HG03095 (cell line): ENCODE data around the gene FOXRED1.
"Not testable (repeated sequence)": the region's sequence is repeated elsewhere in the genome, so short reads cannot be mapped to it uniquely, and the experiment has no call there.

Experiments
- ATAC-seq: cut with Tn5 transposase; IDR thresholded peaks from one replicate; pipeline ENCODE4 v1.9.1; 2021; ENCODE audit warnings: moderate library complexity; ENCODE audit not compliant: unreplicated experiment

The FOXRED1 gene

DNA sequence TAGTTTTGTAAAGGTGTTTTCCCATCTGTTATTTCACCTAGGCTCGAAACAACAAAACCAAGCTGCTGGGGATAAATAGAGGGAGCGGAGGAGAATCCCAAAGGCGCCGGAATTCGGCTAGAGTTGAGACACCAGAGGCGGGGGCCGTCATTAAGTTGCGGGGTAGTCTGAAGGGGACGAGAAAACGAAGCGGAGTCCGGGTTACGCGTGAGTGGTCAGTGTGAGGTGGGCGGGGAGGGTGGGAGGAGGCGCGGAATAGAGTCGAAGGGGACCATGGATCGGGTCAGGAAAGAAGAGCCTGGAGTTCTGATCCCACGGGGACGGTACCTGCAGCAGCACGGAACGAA lies 620 bp upstream of the FOXRED1 start:
- ATAC-seq = peak; percentile 1

DNA sequence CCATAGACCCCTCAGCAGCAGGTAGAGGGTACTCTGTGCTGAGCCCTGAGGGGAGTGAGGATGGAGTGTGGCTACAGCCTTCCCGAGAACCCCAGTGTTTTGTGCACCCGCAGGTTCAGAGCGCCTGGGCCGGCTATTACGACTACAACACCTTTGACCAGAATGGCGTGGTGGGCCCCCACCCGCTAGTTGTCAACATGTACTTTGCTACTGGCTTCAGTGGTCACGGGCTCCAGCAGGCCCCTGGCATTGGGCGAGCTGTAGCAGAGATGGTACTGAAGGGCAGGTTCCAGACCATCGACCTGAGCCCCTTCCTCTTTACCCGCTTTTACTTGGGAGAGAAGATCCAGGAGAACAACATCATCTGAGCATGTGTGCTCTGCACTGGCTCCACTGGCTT lies 8.4 kb downstream of the FOXRED1 start:
- ATAC-seq = no peak

DNA sequence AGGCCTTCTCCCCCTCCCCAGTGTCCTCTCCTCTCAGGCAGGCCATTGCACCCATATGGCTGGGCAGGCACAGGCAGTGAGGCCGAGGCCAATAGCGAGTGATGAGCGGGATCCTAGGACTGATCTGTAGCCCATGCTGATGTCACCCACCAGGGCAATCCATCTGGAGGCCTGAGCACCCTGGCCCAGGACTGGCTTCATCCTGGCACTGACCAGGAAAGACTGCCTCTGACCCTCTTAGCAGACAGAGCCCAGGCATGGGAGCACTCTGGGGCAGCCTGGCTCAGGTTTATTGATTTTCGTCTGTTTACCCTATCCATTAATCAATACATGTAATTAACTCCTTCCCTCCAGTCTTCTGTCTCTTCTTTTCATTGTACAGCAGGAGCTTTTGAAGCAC lies 8.8 kb downstream of the FOXRED1 start:
- ATAC-seq = no peak

DNA sequence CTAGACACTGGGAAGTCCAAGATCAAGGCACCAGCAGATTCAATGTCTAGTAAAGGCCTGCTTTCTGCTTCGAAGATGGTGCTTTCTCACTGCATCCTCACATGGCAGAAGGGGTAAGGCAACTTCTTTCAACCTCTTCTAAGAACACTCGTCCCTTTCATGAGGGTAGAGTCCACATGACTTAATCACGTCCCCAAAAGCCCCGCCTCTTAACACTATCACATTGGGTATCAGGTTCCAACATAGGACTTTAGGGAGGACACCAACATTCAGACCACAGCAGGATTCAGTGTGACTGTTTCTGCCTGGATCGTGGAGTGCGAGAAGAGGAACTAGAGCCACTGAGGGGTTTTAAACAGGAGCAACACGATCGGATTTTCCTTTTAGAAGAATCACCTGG lies 10.2 kb downstream of the FOXRED1 start:
- ATAC-seq = no peak

- ATAC-seq = no peak
These were observed 11.6 kb downstream of the FOXRED1 start for GRCh38 chr11:126280595-126280994.

DNA sequence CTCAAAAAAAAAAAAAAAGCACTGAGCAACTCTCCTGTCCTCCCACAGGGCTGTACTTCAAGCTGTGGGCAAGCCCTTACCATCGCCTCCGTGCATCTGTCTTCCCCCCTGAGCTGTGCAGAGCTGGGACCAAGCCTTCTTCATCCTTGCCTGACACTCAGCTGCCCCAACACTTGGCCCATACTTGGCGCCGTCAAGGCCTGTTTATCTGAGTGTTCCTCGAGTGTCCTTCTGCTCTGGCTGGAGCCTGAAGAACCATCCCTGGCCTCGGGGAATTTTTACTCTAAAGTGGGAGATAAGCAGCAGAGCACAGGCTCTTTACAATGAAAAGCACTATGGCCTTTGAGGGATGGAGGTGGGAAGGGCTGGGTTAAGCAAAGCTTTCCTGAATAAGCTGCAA lies 12.3 kb downstream of the FOXRED1 start:
- no peak for ATAC-seq

DNA sequence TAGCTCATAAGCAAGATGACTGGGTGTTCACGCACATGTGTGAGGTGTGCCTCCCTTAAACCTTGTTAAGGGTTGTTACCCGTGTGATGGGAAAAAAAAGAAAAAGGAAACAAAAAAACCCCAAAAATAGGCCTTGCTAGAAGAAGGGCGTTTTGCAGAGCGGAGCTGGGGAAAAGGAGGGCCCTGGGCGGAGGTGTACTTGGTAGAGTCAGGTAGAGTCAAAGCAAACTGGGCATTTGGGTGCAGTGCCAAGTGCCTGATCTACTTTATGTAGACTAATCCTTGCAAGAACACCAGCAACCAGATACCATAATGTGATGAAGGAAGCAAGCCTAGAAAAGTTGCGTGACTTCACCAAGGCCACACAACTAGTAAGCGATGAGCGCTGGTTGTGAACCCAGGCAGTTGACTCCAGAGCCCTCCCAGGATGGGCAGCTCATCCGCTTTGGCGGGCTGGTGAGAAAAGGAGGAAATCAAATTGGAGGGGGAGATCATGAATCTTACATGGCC lies 12.8 kb downstream of the FOXRED1 start:
- no peak for ATAC-seq

DNA sequence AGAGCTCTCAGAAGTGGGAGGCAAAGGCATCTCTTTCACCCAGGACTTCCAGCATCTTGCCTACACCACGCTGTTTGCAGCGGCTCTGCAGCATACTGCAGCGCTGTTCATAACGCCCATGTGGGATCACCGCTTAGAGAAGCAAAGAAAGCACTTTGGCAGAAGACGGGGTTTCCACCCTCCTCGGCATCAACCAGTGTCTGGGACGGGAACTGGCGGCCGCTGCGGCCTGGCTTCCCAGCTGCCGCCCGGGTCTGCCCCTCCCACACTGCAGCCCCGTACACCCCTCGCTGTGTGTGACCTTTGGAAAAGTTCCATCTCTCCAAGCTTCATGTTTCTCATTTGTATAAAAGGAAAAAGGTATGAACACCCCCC lies 13.4 kb downstream of the FOXRED1 start:
- ATAC-seq = no peak

DNA sequence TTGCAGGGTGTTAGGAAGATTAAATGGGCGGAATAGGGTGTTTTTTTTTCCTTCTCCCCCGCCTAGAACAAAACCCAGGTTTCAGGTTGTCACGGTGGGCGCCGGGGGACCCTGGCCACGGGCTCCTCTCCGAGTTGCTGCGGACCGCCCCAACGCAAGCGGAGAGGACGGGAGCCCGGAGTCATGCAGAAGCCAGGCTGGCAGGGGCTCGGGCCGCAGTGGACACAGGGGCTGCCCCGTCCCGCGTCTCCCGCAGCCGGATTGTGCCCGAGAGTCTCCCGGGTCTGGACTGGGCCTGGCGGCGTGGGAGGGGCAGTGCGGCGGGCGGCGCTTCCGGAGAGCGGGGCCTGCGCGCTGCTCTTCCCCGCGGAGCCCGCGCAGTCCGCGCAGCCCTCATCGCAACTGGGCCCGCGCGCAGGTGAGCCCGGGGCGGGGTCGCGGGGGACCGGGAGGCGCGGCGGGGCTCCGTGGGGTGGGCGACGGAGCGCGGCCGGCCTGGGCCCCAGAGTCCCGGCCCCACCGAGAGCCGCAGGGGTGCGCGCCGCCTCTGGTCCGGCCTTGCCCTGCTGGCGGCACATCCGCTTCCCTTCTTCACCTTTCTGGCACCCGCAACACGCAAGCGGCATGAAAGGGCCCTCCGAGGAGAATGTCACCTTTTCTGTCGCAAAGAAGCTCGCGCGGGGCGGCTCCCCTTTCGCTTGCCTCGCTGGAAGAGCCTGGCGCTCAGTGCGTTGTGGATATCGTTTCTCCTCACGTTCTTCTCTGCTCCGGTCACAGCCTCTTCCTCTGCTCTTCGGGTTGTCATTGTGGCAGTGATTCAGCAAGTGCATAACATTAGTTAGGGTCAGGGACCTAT lies 14.0 kb downstream of the FOXRED1 start, which contains the start of gene TIRAP:
TSS of gene TIRAP (plus strand) at position 358 of the 856 bp plus-strand sequence. CDS start 7,802 bp downstream, outside the sequence.
- ATAC-seq = peak; percentile 55

DNA sequence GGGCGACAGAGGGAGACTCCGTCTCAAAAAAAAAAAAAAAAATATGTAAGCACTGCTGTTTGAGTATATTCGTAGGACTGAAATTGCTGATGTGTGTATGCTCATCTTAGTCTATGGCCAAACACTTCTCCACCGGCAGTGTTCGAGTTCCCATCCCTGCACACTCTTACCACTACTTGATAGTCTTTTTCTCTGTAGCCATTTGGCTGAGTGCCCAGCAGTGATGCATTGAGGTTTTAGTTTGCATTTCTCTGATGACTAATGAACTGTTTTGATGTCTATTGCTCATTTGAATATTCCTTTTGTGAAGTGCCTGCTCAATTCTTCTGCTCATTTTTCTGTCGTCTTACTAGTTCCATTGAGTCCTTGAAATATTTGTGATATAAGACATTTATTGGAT lies 15.9 kb downstream of the FOXRED1 start:
- ATAC-seq = peak; percentile 53

DNA sequence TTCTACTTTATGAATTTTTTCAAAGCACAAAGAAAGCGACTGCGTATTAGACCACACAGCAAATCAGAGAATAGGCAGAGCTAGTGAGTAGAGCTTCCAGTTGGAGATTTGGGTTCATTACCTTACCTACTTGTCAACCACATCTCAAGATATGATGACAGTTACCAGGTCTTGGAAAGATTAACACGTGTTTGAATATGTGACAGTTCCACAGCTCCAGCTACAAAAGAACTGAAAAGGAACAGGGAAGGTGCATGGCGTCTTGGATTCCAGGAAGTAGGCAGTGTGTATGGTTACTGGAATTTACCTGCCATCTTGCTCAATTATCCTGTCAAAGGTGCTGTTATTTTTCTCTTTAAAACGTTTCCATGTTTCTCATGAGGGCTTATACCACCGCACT lies 19.3 kb downstream of the FOXRED1 start:
- ATAC-seq = no peak

DNA sequence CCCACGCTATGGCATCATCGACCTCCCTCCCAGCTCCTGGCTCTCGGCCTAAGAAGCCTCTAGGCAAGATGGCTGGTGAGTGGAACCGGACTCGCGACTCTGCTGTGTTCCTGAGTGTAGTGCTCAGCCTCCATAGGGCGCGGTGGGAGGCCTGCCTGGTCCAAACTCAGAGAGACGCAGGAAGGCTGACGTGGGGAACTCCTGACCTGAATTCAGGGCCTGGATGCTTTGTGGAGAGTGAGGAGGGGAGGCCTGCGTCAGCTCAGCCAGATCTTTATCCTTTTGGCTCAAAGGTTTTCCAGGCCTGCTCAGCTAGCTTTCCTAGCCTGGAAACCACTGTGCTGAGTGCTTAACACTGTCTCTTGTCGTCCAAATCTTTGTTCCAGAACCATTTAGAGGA lies 21.9 kb downstream of the FOXRED1 start:
- no peak for ATAC-seq

GRCh38 chr11:126293726-126294125 lies 24.8 kb downstream of the FOXRED1 start:
- ATAC-seq = no peak

DNA sequence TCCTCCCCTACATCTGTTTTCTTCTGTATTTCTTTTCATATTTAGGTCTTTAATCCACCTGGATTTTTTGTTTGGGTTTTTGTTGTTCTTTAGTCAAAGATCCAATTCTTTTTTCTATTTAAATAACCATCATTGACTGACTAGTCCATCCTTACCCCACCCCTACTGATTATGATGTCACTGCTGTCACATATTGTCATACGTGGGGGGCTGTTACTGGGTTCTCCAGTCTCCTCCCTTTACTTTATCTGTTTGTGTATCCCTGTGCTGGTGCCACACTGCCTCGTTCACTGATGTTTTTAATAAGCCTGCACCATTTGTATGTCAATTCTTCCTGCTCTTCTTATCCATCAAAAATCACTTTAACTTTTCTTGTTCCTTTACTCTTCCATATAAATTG lies 28.1 kb downstream of the FOXRED1 start:
- no peak for ATAC-seq

GRCh38 chr11:126303623-126304456 lies 34.9 kb downstream of the FOXRED1 start, which contains the start of gene DCPS:
Gene DCPS, plus strand, starts transcription at chr11:126304060. Its CDS starts 21 bp downstream, at chr11:126304081.
- peak; percentile 90 for ATAC-seq

GRCh38 chr11:126304457-126305075 lies 35.6 kb downstream of the FOXRED1 start:
- peak; percentile 7 for ATAC-seq

DNA sequence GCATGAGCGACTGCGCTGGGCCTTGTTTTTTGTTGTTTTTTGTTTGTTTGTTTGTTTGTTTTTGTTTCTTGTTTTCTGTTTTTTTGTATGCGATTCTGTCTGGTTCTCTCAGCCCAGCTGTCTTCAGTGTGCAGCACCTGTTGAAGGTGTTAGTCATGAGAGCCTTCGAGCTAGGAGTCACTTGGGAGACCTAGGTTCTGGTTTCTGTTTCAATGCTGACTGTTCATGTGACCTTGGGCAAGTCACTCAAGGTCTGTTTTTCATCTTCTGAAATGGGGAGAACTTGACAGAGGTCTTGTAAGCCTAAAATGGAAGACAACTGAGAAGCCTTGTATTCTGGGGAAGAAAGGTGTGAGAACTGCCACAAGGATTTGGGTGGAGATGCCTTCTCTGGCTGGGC lies 36.7 kb downstream of the FOXRED1 start:
- peak; percentile 46 for ATAC-seq

DNA sequence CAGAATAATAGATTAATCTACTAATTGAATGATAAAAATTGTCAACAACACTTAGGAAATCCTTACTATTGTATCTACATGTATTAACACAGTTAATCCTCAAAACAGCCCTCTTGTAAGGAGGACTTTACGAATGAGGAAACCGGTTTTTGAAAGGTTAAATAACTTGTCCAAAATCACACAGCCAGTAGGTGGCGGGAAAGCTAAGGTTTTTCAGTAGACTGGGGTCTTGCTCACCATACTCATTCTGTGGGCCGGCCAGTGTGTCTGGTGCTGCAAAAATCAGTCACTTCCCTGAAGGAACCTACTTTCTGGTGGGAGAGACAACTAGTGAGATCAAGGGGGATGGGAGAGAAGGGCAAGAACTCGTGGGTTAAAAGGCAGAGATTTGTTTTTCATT lies 38.8 kb downstream of the FOXRED1 start:
- no peak for ATAC-seq

GRCh38 chr11:126308271-126308671 lies 39.3 kb downstream of the FOXRED1 start:
- ATAC-seq = no peak

- not testable (repeated sequence) for ATAC-seq
These were observed 39.8 kb downstream of the FOXRED1 start for GRCh38 chr11:126308771-126309170.
